NCI-H526 treated with DMSO at 0.1 percent for 48 hours (cell line): Measurements from ENCODE around the gene CCDC40.

ENCODE experiments used
- DNase-seq: peaks from one replicate; lab custom pipeline; 2025; lab: John Stamatoyannopoulos, UW

CCDC40 gene

DNA sequence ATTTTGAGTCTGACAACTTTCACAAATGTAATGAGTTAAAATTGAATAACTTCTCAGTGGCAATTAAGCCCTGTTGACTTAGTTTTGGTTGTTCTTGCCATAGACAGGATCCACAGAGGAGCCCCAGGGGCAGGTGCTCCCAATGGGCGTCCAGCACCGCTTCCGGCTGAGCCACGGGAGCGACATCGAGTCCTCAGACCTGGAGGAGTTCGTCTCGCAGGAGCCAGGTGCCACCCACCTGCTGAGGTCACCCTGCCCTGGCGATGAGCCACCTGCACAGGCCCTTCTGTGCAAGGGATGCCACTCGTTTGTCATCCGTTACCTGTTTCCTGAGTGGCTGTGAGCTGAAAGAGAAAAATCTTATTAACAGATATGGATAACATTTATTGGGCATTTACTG lies 10.7 kb downstream of the CCDC40 start:
- DNase-seq, result no peak

DNA sequence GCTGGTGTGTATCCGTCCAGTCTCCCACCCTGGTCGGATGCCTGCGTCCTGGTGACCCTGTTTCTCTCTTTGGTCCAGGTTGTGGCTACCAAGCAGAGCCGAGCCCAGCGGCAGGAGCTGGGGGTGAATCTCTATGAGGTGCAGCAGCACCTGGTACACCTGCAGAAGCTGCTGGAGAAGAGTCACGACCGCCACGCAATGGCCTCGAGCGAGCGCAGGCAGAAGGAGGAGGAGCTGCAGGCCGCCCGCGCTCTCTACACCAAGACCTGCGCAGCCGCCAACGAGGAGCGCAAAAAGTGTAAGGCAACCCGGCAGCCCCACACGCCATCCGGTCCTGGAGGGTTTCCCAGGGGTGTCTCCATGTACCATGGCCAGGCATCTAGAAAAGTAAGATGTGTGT lies 13.5 kb downstream of the CCDC40 start:
- DNase-seq, result no peak

DNA sequence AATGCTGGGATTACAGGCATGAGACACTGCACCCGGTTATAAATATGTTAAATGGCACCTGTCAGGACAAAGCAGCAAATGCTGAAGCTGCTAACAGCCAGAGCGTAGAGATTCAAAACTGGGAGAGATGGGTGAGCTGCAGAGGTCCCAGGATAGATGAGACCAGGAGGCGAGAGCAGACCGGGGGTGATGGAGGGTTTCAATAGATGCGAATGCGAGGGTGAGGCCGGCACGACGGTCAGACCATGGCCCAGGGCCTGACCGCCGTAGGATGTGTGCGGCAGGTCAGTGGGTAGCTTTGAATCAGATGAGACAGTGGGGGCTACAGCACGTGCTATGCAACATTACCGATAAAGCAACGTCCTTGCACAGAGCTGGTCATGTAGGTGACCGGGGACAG lies 14.3 kb downstream of the CCDC40 start:
- no peak for DNase-seq

DNA sequence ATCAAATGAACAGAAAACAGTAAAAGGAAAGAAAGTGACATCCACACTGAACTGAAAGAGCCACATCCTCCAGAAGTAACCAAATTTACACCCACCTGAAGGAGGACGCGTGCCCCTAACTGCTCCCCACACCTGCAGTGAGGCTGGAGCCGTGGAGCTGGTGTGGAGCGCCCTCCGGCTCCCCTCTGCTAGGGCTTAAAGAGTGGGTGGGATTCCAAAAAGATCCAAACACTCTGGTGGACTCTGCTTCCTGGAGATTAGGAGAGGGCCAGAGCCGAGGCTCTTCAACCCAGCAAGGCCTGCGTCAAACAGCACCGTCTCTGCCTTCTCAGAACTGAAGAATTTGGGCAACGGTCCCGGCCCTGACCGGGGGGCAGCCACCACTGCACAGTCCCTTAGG lies 15.2 kb downstream of the CCDC40 start:
- DNase-seq, result no peak

DNA sequence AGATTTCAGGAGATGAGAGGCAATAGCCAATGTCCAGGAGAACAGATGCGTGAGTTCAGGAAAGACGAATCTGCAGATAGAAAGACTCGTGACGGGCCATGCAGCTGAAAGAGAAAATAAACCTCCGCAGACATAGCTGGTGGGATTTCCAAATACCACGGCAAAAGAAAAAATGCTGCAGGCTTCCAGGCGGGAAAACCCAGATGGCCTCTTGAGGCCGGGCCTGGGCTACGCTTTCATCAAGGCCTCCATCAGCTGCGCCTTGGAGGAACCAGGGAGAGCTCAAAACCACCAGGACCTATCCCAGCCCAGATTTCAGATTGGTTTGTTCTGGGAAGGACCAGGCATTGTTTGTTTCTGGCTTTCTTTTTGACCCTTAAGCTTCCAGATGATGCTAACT lies 16.7 kb downstream of the CCDC40 start:
- DNase-seq, result no peak

DNA sequence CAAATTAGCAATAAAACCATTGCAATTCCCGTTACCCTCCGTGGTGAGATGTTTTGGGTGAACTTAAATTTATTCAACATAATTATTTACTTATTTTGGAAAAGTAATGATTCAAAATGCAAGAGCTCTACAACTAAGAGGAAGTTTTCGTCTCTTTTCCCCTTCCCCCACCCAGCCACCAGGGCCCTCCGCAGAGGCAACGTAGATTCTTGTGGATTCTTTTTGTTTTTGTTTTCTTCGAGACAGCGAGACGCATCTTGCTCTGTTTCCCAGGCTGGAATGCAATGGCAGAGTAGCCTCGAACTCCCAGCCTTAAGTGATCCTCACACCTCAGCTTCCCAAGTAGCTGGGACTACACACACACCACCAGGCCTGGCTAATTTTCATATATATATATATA lies 19.2 kb downstream of the CCDC40 start:
- DNase-seq, result no peak

DNA sequence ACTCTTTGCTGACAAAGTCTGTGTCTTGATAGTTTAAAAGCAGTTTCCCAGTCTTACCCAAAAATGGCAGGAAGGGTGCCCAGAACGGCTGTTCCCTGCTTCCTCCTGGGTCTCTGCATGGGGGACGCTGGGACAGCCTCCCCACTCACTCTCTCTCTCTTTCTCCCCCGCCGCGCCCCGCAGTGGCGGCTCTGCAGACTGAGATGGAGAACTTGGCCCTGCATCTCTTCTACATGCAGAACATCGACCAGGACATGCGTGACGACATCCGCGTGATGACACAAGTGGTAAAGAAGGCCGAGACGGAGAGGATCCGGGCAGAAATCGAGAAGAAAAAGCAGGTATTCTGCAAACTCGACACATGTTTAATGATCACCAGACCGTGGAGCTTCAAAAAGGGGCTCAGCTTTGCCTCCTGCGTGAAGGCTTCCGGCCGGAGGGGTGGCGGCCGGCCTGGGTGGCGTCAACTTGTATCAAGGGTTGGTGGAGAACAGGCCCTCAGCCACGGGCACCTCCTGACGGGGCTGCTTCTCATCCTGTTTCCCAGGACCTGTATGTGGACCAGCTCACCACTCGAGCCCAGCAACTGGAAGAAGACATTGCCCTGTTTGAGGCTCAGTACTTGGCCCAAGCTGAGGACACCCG lies 22.0 kb downstream of the CCDC40 start:
- no peak for DNase-seq

DNA sequence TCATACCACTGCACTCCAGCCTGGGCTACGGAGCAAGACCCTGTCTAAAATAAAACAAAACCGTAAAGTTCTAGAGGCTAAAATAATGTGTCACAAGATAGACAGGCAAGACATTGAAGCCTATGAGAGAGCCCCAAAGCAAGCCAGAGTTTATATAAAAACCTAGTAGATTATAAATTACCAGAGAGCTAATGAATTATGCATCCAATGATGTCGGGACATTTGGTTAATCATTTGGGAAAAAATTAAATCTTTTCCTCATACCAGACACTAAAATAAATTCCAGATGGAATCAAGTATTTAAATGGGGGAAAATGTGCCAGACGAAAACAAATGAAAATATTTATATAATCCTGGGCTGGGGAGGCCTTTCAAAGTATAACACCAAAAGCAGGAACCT lies 24.2 kb downstream of the CCDC40 start:
- no peak for DNase-seq

DNA sequence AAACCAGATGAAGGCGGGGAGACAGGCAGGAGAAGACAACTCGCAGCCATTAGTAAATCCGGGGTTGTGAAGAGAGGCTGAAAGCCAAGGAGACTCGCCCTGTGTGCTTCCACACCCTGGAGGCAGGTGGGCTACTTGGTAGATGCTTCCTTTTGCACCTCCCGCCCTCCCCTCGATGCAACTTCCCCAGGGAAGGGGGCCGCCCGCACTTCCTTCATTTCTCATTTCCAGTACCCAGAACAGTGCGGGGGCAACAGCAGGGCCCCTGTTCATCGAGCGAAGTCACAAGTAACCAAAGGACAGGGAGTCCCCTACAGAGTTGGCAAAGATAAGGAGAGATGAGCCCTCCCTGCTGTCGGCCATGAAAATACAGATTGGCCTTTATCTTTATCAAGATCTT lies 25.0 kb downstream of the CCDC40 start:
- DNase-seq, result no peak

DNA sequence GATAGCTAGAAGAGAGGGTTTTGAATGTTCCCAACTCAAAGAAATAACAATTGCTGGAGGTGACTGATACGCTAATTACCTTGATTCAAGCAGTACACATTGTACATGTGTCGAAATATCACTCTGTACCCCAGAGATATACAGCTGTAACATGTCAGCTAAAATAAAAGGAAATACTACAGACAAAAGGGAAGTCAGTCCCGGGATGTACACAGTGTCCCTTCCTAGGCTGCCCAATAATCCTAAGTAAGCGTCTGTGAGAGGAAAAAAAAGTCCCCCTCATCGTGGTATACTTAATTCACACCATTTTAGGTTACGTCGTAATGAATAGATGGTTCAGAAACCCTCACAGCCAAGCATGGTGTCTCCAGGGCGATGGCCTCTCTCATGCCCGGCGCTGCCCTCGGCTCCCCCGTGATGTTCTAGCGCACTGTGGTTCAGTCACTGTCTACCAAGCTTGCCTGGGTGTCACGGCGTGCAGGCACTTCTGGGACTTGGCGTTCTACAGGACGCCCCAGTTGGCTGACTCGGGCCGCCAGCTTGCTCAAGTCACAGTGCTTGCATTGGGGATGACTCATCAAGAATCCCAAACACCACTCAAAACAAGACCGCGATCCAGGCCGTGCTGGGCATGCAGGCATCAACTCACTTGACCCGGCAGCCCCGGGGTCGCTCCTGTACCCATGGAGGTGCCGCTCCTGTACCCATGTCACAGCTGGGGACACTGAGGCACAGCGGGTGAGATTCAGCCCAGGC lies 27.6 kb downstream of the CCDC40 start:
- DNase-seq, result no peak

DNA sequence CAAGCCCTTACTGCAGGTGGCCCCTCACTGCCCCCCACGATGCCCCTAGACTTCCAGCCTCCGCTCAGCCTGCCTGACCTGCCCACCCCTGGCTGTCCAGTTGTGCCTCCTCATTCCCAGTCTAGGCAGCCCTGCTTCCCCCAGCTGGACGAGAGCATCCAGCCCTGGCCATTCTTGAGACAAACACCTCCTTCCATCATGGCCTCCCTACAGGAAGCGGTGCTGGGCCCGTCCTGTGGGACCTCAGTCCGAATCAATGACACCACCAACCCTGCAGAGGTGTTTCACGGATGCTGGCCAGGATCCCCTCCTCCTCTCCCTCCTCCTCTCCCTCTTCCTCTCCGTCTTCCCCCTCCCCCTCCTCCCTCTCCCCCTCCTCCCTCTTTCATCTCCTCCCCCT lies 28.3 kb downstream of the CCDC40 start:
- DNase-seq, result no peak

DNA sequence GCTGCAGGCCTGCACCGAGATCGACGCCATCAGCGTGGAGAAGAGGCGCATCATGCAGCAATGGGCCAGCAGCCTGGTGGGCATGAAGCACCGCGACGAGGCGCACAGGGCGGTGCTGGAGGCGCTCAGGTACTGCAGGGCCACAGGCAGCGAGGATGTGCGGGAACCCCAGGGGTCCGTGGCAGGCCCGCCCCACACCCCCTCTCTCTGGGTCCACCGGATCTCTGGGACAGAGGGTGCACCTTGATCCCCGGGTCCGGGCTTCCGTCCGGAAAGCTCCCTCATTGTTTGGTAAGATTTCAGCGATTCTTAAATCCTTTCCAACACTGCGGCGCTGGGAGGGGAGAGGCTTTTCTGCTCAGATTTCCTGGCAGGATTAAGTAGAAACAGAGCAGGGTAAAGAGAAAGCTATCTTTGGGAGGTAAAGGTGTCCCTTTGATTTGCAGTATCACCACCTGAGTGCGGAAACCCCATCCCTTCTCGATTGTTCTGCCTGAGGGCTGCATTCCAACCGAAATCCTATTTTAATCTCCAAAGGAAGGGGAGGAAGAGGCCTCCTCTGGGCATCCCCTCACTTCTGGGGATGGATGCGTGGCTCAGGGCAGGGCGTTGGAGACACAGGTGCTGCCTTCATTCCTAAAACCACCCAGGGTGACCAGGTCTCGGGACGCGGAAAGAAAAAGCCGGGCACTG lies 29.2 kb downstream of the CCDC40 start:
- no peak for DNase-seq

DNA sequence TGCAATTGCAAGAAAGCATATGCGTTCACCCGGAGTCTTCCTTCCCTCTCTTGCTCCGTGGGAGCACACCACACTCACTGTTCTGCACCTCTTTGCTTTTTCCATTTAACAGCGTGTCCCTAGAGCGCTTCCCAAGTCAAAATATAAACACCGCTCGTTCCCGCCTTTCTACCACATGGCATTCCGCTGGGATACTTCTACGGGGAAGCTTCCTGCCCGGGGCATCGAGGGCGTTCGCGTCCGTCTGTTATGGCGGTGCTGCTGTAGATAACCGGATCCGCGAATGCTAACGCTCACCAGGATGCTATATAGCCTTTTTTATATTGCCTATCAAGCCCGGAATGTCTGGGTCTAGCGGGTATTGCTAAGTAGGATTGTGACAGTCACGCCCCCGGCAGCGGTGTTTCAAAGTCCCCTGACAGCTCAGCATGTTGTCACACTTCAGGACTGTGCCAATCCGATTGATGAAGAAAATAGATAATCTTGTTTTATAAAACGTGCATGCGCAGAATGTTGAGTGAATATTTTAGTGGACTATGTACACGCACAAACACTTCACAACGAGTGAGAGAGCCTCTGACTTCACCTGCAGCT lies 31.0 kb downstream of the CCDC40 start:
- no peak for DNase-seq

DNA sequence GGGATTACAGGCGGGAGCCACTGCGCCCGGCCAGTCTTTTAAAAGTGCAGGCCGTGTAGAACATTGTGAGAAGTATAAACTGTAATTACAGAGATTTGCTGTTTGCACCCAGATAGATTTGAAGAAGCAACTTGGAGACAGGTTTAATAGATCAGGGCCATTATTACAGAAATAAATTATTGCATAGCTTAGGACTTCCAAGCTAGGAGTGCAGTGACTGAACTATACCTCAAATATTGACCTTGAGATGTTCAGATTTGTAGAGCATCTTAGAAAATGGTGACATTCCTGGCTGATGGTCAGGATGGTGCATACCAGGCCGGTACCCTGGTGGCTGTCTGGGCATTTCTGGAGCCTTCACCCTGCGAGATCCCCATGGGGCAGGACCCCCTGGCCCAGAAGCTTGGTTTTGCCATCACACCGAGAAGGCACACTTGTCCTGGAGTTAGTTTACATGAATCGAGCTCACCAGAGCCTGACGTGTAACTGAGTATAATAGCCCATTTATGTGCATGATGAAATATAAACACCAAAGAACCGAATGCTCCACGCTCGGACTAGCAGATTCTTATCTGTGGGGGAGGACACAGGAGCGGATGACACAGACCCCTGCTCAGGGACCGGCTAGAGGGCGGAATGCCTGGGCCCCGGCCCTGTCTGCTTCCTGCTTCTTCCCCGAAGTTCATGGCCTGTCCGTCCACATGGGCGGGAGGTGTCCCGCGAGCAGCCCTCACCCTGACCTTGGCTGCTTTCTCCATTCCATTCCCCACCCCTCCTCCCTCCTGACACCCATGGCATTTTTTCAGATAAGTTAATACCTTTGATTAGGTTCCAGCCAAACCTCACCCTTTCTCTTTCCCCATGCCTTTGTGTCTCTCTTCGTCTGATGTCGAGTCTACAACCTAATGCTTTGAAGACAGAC lies 32.1 kb downstream of the CCDC40 start:
- DNase-seq, result peak; percentile 5

DNA sequence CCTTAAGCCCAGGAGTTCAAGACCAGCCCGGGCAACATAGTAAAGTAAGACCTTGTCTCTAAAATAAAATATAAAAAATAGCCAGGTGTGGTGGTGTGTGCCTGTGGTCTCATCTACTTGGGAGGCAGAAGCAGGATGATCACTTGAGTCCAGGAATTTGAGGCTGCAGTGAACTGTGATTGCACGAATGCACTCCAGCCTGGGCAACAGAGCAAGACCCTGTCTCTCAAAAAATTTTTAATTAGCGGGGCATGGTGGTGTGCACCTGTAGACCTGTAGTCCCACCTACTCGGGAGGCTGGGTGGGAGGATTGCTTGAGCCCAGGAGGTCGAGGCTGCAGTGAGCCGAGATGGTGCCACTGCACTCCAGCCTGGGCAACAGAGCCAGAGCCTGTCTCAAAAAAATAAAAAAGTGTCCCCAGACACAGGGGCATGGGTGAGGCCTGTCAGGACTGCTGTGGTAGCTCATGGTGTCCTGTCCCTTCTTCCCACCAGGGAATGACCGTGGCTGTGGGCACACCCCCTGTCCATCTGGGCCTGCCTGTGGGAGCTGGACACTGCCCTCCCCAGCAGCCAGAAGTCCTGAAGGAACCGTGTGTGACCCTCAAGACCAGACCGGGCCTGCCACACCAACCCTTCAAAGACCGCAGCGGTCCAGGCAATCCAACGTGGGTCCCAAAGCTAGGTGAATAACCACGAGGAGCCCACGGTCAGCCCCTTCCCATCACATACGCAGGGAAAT lies 34.1 kb downstream of the CCDC40 start:
- DNase-seq, result no peak

DNA sequence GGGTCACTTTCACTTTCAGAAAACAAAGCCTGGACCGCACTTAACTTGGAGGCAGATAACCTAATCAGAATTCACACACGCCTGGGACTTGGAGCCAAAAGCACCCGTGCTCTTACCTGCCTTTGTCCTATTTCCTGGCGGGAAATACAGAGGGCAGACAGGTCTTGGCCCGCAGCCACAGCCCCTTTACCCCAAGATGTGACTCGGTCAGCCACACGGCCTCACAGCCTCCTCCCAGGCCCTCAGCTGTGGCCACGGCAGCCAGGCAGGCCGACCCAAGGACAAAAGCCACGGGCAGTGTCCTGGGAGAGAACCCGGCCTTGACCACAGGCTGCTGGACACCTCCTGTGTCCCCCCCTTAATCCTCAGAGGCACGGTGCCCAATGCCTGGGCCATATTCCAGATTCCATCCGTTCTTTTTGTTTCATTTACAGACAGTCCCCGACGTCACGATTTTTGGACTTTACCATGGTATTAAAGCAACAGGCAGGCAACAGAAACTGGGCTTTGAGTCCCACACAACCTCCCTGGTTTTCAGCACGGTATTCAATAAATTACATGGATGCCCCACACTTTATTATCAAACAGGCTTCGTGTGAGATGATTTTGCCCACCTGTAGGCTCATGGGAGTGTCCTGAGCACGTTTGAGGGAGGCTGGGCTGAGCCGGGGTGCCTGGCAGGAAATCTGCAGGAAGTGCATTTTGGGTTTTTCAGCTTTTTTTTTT lies 34.8 kb downstream of the CCDC40 start:
- no peak for DNase-seq

DNA sequence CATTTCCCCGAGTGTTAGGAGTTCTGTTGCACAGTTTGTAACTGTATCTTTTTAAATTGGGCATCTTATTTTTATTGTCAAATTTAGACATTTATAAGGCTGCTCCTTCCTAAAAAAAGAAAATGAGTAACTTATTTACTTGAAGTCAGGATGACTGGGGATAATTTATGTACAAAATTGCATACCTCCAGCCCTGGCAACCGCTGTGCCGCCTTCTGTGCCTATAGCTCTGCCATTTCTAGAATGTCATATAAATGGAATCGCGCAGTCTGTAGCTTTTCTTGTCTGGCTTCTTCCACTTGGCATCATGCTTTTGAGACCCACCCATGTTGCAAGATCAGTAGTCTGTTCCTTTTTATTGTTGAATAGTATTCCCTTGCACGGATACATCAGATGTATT lies 36.0 kb downstream of the CCDC40 start:
- no peak for DNase-seq

DNA sequence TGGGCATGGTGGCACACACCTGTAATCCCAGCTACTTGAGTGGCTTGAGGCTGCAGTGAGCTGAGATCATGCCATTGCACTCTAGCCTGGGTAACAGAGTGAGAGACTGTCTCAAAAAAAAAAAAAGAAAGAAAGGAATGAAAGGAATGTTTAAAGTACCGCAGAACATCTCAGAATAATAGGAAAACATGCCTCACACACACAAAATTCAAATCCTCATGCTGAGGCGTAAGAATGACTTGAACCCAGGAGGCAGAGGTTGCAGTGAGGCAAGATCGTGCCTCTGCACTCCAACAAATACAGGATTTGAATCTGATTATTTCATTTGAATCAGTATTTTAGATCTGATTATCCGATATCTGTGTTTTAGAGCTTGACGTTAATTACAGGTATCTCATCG lies 43.6 kb downstream of the CCDC40 start:
- no peak for DNase-seq

DNA sequence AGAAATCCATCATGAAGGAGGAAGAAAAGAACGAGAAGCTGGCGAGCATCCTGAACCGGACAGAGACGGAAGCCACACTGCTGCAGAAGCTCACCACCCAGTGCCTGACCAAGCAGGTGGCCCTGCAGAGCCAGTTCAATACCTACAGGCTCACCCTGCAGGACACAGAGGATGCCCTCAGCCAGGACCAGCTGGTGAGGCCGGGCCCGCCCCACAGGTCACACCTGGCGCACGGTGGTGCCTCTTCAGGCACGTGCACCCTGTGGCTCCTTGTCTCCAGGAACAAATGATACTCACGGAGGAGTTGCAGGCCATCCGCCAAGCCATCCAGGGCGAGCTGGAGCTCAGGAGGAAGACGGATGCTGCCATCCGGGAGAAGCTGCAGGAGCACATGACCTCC lies 45.2 kb downstream of the CCDC40 start:
- no peak for DNase-seq

DNA sequence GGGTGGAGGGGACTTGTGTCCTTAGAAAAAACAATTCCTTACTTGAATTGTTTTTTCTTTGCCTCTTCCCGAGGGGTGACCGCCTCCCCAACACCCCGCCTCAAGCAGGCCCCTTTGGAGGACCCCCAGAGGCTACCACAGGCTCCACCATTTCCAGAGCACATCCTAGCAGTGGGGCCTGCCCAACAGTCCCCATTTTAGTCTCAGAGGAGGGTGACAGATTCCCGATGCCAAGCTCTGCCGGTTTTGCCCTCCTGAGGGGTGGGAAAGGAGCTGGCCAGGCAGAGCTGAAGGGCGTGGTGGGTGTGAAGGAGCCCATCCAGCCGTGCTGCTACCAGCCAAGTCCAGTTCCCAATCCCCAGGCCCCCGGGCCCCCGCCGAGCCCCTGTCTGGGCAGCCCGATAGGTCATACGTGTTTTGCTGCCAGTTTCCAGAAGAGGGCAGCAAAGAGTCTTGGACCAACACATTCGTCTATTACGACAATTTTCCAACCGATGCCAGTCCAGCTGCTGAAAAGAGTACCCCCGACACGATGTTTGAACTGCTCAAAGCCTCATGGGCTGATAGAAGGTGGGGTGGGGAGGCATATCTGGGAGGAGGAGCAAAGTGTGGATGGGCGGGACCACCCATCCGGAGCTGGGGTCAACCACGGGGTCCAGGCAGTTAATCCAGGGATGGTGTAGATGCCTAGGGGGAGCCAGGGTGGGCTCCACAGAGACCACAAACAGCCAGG lies 46.1 kb downstream of the CCDC40 start:
- DNase-seq, result peak; percentile 46
